ENCODE data around the gene TMEM114. TPM values are rescaled to one million over a fixed set of nuclear protein-coding genes. Genes with fewer than 3 reads are reported as not detected.
A peak's percentile ranks its signal among the peaks of the same experiment; 100 is the strongest.

The TMEM114 gene
- not detected for total RNA-seq

GRCh38 chr16:8589900-8590688 lies at the start of gene TMEM114:
TSS of gene TMEM114 (minus strand) at chr16:8590511. CDS start at chr16:8589838, 673 bp downstream.
- no peak for DNase-seq (ENCODE audit: low spot score in 2 of 2)
- H3K4me1 ChIP-seq = peaks cover 0 to 7% of the 10 kb centered on the region in 2 donors
- H3K9me3 ChIP-seq = no peaks in the 10 kb centered on the region
- TF ChIP-seq POLR2AphosphoS5 (IDR thresholded peaks at IDR 0.05) = no peak
- TF ChIP-seq, protein P1, sequence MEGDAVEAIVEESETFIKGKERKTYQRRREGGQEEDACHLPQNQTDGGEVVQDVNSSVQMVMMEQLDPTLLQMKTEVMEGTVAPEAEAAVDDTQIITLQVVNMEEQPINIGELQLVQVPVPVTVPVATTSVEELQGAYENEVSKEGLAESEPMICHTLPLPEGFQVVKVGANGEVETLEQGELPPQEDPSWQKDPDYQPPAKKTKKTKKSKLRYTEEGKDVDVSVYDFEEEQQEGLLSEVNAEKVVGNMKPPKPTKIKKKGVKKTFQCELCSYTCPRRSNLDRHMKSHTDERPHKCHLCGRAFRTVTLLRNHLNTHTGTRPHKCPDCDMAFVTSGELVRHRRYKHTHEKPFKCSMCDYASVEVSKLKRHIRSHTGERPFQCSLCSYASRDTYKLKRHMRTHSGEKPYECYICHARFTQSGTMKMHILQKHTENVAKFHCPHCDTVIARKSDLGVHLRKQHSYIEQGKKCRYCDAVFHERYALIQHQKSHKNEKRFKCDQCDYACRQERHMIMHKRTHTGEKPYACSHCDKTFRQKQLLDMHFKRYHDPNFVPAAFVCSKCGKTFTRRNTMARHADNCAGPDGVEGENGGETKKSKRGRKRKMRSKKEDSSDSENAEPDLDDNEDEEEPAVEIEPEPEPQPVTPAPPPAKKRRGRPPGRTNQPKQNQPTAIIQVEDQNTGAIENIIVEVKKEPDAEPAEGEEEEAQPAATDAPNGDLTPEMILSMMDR (IDR thresholded peaks at IDR 0.05) = no peak
- no peak for TF ChIP-seq POLR2A (IDR thresholded peaks at IDR 0.05)
- H3K27ac ChIP-seq = no peak within 1 kb of the TSS
- intact Hi-C loops (cut with DNase I; ENCODE audit: low total_unique reads) = no loop called here
- H3K36me3 ChIP-seq = no peaks in the 10 kb centered on the region
- peaks cover 7 to 46% of the 10 kb centered on the region in 2 donors for H3K27me3 ChIP-seq
- H3K4me3 ChIP-seq = peak within 1 kb of the TSS in 2 of 3 donors; percentile 21 to 47

GRCh38 chr16:8639694-8640093 lies 49.4 kb upstream of the TMEM114 start:
- Histone ChIP-seq H3K36me3 (peaks cover 7% of the 10 kb centered on the region), H3K4me3 (no peak overlapping the region), H3K27ac (no peak overlapping the region), H3K27me3 (no peaks in the 10 kb centered on the region), H3K9me3 (no peaks in the 10 kb centered on the region), H3K4me1 (no peaks in the 10 kb centered on the region)
- intact Hi-C loops (cut with DNase I; ENCODE audit: low total_unique reads) = loop anchor here (10.0 kb wide), 1 partner anchor 245 kb away; the partner anchor contains the start of gene LITAFD
- no peak for DNase-seq (ENCODE audit: low spot score in 2 of 2)
- TF ChIP-seq POLR2A (IDR thresholded peaks at IDR 0.05) (no peak), POLR2AphosphoS5 (IDR thresholded peaks at IDR 0.05) (no peak)
- TF ChIP-seq, protein P1 (IDR thresholded peaks at IDR 0.05) = no peak

GRCh38 chr16:8634991-8635736 lies 44.9 kb upstream of the TMEM114 start:
- H3K9me3 ChIP-seq = no peaks in the 10 kb centered on the region
- no peaks in the 10 kb centered on the region for H3K36me3 ChIP-seq
- no peak overlapping the region for H3K4me3 ChIP-seq
- no peaks in the 10 kb centered on the region for H3K27me3 ChIP-seq
- no peak overlapping the region for H3K27ac ChIP-seq
- TF ChIP-seq, protein P1 (IDR thresholded peaks at IDR 0.05) = no peak
- TF ChIP-seq POLR2AphosphoS5 (IDR thresholded peaks at IDR 0.05) (no peak), POLR2A (IDR thresholded peaks at IDR 0.05) (no peak)
- H3K4me1 ChIP-seq = no peaks in the 10 kb centered on the region
- intact Hi-C loops (cut with DNase I; ENCODE audit: low total_unique reads) = no loop called here
- no peak for DNase-seq (ENCODE audit: low spot score in 2 of 2)

GRCh38 chr16:8632675-8633182 lies 42.4 kb upstream of the TMEM114 start:
- no peaks in the 10 kb centered on the region for H3K9me3 ChIP-seq
- H3K27me3 ChIP-seq = no peaks in the 10 kb centered on the region
- no peak overlapping the region for H3K27ac ChIP-seq
- TF ChIP-seq POLR2AphosphoS5 (IDR thresholded peaks at IDR 0.05) (no peak), POLR2A (IDR thresholded peaks at IDR 0.05) (no peak)
- TF ChIP-seq, protein P1 (IDR thresholded peaks at IDR 0.05) = no peak
- DNase-seq (ENCODE audit: low spot score in 2 of 2) = no peak
- intact Hi-C loops (cut with DNase I; ENCODE audit: low total_unique reads) = no loop called here
- H3K4me1 ChIP-seq = no peaks in the 10 kb centered on the region
- H3K4me3 ChIP-seq = no peak overlapping the region
- peaks cover 5% of the 10 kb centered on the region for H3K36me3 ChIP-seq
